ENCODE data around the gene YOD1. TPM values are rescaled to one million over a fixed set of nuclear protein-coding genes. Genes with fewer than 3 reads are reported as not detected.

YOD1 gene
- total RNA-seq, 2 experiments from 2014 or later = 17.9 TPM

- Mint-ChIP-seq H3K27me3 (no peaks in the 10 kb centered on the region), H3K4me3 (no peak overlapping the region), H3K4me1 (ENCODE audit: low read depth) (peaks cover 3% of the 10 kb centered on the region), H3K9me3 (no peaks in the 10 kb centered on the region), H3K27ac (no peak overlapping the region), H3K36me3 (ENCODE audit: low read depth) (peaks cover 24% of the 10 kb centered on the region)
- Histone ChIP-seq H3K4me3 (ENCODE audit: low read length) (no peak overlapping the region), H3K36me3 (ENCODE audit: insufficient read depth, low read length) (peaks cover 8% of the 10 kb centered on the region), H3K27ac (ENCODE audit: low read depth in 1 of 2, low read length in 2 of 2) (no peak overlapping the region), H3K4me1 (ENCODE audit: insufficient read depth, low read length) (no peaks in the 10 kb centered on the region), H3K9me3 (ENCODE audit: control insufficient read depth in 1 of 2, insufficient read depth in 1 of 2, low read length in 2 of 2) (no peaks in the 10 kb centered on the region), H3K27me3 (ENCODE audit: control insufficient read depth in 1 of 2, insufficient read depth in 2 of 2, low read length in 2 of 2) (no peaks in the 10 kb centered on the region)
- ATAC-seq (ENCODE audit: poor library complexity) (no peak), DNase-seq (no peak)
- intact Hi-C loops (cut with DNase I, micrococcal nuclease) = loop anchor here in 1 of 2 experiments (10.0 kb wide), 1 partner anchor 695 kb away; the partner anchor contains the start of gene CD46
- CTCF ChIA-PET = interaction anchor here (4.5 kb wide), 1 partner anchor 11 kb away, joined by 12 read pairs; no protein-coding TSS in a partner anchor
- TF ChIP-seq CTCF (IDR thresholded peaks at IDR 0.05) = no peak
- POLR2A ChIA-PET = no interaction called here
Measured at GRCh38 chr1:207059881-207060280, 8.9 kb upstream of the YOD1 start.

- no peaks in the 10 kb centered on the region for H3K9me3 ChIP-seq (ENCODE audit: control insufficient read depth in 1 of 2, insufficient read depth in 1 of 2, low read length in 2 of 2)
- H3K4me3 Mint-ChIP-seq = no peak overlapping the region
- peaks cover 23% of the 10 kb centered on the region for H3K36me3 Mint-ChIP-seq (ENCODE audit: low read depth)
- DNase-seq = no peak
- peaks cover 8% of the 10 kb centered on the region for H3K36me3 ChIP-seq (ENCODE audit: insufficient read depth, low read length)
- no peak for TF ChIP-seq CTCF (IDR thresholded peaks at IDR 0.05)
- H3K4me3 ChIP-seq (ENCODE audit: low read length) = no peak overlapping the region
- peaks cover 10% of the 10 kb centered on the region for H3K4me1 Mint-ChIP-seq (ENCODE audit: low read depth)
- no peak for ATAC-seq (ENCODE audit: poor library complexity)
- ChIA-PET CTCF (interaction anchor here (4.5 kb wide), 1 partner anchor 10 kb away, joined by 12 read pairs; no protein-coding TSS in a partner anchor), POLR2A (no interaction called here)
- no peaks in the 10 kb centered on the region for H3K27me3 Mint-ChIP-seq
- no peaks in the 10 kb centered on the region for H3K9me3 Mint-ChIP-seq
- intact Hi-C loops (cut with DNase I, micrococcal nuclease) = loop anchor here in 1 of 2 experiments (10.0 kb wide), 1 partner anchor 696 kb away; the partner anchor contains the start of gene CD46
- no peak overlapping the region for H3K27ac ChIP-seq (ENCODE audit: low read depth in 1 of 2, low read length in 2 of 2)
- no peaks in the 10 kb centered on the region for H3K27me3 ChIP-seq (ENCODE audit: control insufficient read depth in 1 of 2, insufficient read depth in 2 of 2, low read length in 2 of 2)
- H3K27ac Mint-ChIP-seq = no peak overlapping the region
- no peaks in the 10 kb centered on the region for H3K4me1 ChIP-seq (ENCODE audit: insufficient read depth, low read length)
Measured at GRCh38 chr1:207058878-207059867, 8.2 kb upstream of the YOD1 start.

GRCh38 chr1:207058252-207058651, 7.2 kb upstream of the YOD1 start:
- peaks cover 14% of the 10 kb centered on the region for H3K4me1 Mint-ChIP-seq (ENCODE audit: low read depth)
- H3K36me3 Mint-ChIP-seq (ENCODE audit: low read depth) = peaks cover 16% of the 10 kb centered on the region
- no peak overlapping the region for H3K4me3 ChIP-seq (ENCODE audit: low read length)
- POLR2A ChIA-PET = no interaction called here
- H3K4me3 Mint-ChIP-seq = no peak overlapping the region
- no peaks in the 10 kb centered on the region for H3K27me3 ChIP-seq (ENCODE audit: control insufficient read depth in 1 of 2, insufficient read depth in 2 of 2, low read length in 2 of 2)
- H3K27me3 Mint-ChIP-seq = no peaks in the 10 kb centered on the region
- DNase-seq = no peak
- no peak overlapping the region for H3K27ac ChIP-seq (ENCODE audit: low read depth in 1 of 2, low read length in 2 of 2)
- no peaks in the 10 kb centered on the region for H3K9me3 Mint-ChIP-seq
- intact Hi-C loops (cut with DNase I, micrococcal nuclease) = loop anchor here in 1 of 2 experiments (10.0 kb wide), 1 partner anchor 697 kb away; the partner anchor contains the start of gene CD46
- no peak for ATAC-seq (ENCODE audit: poor library complexity)
- no peak overlapping the region for H3K27ac Mint-ChIP-seq
- CTCF ChIA-PET = no interaction called here
- no peak for TF ChIP-seq CTCF (IDR thresholded peaks at IDR 0.05)
- H3K4me1 ChIP-seq (ENCODE audit: insufficient read depth, low read length) = peaks cover 5% of the 10 kb centered on the region
- H3K9me3 ChIP-seq (ENCODE audit: control insufficient read depth in 1 of 2, insufficient read depth in 1 of 2, low read length in 2 of 2) = no peaks in the 10 kb centered on the region
- peaks cover 3% of the 10 kb centered on the region for H3K36me3 ChIP-seq (ENCODE audit: insufficient read depth, low read length)

Measured in CD4-positive, alpha-beta T cell (primary cell).